GM18520 (cell line): ENCODE results near the gene AGBL4.
"Not testable (repeated sequence)": the region's sequence is repeated elsewhere in the genome, so short reads cannot be mapped to it uniquely, and the experiment has no call there.

Experiments used
- ATAC-seq: cut with Tn5 transposase; IDR thresholded peaks from one replicate; pipeline ENCODE4 v1.9.1; 2021; ENCODE audit not compliant: unreplicated experiment

The AGBL4 gene

DNA sequence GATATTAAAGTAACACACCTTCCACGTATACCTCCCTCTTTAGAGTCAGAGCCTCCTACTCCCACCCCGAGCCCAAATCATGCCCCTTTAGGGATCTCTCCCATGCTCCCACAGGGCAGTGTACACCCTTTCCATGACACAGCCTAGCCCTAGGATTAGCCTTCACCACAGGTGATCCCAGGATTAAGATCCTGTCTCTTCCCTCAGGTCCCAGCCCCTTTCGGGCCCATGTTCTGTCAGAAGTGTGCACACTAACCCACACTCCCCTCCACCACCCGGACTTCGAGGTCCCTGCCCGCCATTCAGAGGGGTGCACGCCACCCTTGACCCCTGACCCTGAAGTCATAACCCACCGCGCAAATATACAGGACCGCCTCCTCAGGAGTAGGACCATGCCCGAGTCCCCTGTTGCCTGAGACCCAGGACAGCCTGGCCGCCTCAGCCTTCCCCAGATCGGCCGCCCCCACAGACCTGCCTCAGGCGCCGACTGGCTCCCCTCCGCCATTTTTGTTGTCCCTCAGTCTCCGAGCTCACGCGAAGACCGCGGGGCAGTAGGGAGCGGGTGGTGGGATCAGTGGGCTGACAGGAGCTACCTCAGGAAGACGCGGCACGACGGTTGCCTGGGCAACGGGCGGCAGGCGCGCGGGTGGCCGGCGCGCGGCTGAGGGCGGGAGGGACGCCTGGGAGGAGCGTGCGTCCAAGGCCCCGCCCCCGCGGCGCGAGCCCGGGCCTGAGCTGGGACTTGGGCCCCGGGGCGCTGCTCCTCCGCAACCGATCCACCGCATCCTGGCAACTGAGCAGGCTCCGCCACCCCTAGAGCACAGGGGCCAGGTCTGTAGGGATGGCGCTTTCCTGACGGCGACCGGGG is at the start of gene AGBL4:
TSS of gene AGBL4 (minus strand) at position 663 of the 868 bp plus-strand sequence.
- no peak for ATAC-seq

DNA sequence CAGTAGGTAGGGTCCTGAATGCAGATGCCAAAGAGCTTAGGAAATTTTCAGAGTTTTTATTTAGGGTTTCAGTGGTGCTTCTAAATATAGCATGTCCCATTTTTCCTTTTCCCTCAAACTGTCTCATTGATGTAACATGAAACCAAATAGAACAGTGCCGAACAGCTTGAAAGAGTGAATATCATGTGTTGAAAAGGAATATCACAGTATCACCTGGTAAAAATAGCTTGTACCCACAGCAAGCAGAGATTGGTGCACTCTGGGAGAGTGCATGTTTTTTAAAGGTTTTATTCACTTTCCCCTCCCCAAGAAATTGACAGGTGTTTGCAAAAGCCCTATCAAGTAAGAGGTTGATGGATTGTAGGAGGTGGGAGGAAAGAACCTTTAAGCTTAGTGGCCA is 43.1 kb upstream of the AGBL4 start:
- no peak for ATAC-seq

DNA sequence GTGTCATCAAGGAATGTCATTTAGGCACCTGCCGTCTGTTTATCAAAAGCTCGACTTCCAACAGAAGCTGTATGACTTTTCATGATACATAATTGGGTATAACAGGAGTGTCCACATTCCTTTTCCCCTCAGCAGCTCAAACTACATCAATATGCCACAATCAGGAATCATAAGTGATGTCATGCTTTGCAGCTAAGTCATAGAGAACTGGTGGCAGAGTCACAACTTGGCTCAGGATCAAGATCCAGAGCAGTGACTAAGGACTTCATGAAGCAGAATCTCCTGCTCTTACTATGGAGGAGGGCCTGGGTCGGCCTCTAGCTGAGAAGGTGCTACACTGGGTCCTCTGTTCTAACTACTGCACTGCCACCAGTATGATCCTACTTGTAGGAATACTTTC is 36.5 kb upstream of the AGBL4 start:
- ATAC-seq: no peak

DNA sequence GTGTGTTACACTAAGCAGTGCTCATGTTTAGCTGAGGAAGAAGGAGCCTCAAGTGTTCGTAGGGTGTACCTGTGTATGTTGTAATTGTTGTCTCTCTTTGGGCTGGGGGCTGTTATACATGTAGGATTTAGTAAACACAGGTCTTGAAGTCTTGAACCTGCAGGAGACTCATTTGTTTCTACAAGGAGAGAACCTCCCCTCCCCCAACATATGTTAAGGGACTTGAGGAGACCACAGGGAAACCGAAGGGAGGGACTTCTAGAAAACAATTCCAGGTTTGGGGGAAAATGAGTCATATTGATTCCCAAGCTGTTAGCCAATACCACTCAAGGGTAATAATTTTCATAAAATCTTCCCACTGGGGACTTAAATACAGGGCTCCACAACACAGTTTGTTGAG is 25.0 kb upstream of the AGBL4 start:
- no peak for ATAC-seq

DNA sequence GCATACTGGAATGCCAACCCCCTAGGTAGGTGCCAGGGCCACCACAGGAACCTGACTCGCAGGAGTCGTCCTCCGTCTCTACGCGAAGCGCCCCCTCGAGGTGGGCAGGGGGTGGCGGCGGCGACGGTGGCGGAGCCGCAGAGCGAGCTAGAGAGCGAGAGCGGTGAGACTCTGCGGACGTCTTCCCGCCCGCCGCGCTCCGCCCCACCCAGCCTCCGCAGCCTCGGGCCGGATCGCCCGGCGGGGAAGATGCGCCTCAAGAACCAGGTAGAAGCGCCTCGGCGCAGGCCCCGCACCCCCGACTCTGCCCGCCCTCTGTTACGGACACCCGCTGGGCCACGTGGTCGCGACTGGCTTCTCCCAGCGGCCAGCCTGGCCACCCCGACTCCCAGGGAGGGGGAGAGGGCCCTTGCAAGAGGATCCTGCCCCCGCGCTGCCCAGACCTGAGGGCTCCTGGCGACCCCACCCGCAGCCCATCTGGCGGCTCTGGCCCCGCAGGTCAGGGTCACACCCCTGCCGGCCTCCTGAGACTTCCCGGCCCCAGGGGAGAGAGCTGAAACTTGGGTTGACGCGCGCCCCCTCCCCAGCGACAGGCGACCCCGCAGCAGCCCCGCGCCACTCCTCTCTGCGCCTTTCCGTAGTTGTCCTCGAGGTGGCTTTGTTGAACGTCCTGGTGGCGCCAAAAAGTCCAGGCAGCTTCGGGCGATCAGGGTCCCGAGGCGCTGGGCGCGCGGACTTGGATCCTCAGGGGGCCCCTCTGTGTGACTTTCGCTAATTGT is 24.4 kb upstream of the AGBL4 start:
- ATAC-seq: no peak

DNA sequence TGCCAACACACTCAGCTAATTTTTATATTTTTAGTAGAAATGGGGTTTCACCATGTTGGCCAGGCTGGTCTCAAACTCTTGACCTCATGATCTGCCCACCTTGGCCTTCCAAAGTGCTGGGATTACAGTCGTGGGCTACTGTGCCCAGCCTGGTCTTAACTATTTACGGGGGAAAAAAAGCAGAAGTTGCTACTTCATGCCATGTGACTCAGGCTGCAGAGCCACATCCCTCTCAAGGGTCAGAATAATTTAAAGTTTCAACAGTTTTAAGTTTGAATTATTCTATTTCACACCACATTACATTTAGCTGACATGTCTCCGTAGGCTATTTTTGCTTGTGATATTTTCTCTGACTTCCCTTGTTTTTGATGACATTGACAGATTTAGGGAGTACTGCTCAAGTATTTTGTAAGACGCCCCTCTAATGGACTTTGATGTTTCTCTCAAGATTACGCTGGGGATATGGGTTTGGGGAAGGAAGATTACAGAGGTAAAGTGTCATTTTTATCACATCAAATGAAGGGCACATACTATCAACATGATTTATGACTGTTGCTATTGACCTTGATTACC is 14.6 kb upstream of the AGBL4 start:
- ATAC-seq: no peak

DNA sequence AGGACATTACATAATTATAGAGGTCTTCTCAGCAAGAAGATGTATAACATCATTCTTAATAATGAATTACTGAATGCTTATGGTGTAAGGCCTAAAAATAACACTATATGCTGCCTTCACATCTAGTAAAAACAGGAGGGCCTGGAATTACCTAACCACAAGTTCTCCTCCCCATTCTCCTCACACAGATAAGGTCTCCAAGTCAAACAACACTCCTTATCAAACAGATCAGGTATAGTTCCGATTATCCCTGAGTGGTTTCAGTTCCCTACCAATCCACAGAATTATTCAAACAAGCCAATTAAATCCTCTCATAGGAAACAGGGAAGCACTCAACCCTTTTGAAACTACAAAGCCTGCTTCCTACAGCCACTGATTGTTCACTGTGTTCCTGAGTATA is 4.0 kb upstream of the AGBL4 start:
- ATAC-seq: no peak

DNA sequence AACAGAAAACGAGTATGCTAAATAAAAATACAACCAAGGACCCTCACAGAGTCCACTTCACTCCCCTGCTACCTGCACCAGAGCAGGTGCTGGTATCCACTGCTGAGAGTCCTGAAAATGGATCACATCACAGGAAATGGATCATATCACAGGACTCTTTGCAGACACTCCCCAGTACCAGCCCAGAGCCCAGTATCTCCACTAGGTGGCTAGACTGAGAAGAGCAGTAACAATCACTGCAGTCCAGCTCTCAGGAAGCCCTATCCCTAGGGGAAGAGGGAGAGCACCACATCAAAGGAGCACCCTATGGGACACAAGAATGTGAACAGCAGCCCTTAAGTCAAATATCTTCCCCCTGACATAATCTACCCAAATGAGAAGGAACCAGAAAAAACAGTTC is 28.0 kb downstream of the AGBL4 start:
- no peak for ATAC-seq

DNA sequence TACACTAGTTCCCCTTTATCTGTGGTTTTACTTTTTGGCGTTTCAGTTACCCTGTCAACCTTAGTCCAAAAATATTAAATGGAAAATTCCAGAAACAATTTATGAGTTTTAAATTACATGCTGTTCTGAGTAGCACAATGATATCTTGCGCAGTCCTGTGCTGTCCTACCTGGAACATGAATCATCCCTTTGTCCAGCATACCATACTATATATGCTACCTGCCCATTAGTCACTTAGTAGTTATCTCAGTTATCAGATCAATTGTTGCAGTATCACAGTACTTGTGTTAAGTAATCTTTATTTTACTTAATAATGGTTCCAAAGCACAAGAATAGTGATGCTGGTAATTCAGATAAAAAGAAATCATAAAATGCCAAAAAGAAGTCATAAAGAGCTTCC is 52.7 kb downstream of the AGBL4 start:
- no peak for ATAC-seq

DNA sequence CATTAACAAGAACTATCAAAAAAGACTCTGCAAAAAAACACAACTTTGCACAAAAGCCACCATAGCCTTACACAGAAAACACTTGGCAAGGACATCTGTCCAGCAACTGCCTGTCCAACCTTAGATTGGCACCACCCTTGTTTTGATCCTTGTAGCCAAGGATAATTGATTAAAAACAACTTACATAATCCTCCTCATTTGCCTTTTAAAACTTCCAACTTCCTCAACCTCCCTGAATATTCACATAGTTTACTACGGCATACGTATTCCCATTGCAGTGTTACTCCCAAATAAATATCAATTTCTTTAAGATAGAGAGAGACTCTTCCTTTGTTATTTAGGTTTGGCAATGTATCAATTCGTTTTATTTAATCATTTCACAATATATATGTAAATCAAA is 72.4 kb downstream of the AGBL4 start:
- no peak for ATAC-seq

DNA sequence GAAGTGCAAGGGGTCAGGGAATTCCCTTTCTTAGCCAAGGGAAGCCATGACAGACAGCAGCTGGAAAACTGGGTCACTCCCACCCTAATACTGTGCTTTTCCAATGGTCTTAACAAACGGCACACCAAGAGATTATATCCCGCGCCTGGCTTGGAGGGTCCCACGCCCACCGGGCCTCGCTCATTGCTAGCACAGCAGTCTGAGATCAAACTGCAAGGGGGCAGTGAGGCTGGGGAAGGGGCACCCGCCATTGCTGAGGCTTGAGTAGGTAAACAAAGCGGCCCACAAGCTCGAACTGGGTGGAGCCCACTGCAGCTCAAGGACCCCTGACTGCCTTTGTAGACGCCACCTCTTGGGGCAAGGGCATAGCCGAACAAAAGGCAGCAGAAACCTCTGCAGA is 108.5 kb downstream of the AGBL4 start:
- not testable (repeated sequence) for ATAC-seq

DNA sequence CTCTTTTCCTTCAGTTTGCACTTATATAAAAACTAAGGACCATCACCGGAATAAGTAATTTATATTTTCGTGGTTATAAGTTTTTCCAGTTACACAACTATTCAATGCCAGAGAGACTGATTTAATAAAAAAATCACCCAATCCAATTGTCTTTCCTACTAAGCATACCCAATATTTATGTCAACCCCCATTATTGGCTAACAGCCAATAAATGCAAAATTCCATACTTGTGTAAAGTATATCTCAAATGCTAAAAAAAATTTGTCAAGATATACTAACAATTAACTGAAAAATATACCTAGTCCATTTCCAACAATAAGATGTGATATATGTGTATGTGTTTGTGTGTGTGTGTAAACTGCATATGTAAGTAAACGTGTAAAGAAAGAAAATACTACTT is 117.4 kb downstream of the AGBL4 start:
- no peak for ATAC-seq

DNA sequence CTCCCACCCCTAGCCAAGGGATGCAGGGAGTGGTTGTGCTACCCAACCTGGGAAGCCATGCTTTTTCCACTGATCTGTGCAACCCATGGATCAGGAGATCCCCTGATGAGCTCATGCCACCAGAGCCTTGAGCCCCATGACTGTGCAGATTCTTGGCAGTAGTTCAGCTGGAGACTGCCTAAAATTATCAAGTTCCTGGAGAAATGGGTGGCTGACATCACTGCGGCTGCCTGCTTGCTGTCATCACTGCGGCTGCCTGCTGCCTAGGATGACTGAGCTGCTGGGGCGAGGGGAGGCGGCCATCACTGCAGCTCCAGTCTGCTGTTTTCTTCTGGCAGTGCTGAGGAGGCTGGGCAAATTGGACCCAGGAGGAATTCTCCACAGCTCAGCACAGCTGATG is 159.2 kb downstream of the AGBL4 start:
- ATAC-seq: no peak

DNA sequence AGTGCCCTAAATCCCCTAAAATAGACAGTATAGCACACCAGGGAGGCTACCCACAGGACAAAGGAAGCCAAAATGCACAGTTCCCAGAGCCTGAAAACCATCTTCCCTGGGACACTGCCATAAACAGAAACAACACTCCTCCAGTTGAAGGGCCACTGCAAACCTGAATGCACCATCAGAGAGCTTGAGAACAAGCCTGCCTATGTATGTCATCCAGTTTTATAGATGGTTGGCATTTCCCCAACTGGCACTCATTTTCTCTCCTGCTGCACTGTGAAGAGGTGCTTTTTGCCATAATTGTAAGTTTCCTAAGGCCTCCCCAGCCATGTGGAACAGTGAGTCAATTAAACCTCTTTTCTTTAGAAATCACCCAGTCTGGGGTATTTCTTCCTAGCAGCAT is 169.0 kb downstream of the AGBL4 start:
- ATAC-seq: no peak

DNA sequence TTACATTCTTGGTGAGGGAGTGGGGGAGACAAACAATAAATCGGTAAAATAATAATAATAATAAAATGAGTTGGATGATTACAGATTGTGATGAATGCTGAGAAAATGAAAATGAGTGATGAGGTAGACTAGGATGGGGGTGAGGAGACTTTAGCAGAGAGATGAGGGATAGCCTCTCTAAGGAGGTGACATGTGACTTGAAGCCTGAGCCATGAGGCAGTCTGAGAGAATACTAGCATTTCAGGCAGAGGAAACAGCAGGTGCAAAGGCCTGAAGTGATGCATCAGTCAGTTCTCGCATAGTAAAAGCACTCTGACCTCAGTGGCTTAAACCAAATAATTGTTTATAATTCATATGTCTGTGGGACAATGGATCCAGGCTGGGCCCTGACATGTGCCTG is 181.2 kb downstream of the AGBL4 start:
- no peak for ATAC-seq

DNA sequence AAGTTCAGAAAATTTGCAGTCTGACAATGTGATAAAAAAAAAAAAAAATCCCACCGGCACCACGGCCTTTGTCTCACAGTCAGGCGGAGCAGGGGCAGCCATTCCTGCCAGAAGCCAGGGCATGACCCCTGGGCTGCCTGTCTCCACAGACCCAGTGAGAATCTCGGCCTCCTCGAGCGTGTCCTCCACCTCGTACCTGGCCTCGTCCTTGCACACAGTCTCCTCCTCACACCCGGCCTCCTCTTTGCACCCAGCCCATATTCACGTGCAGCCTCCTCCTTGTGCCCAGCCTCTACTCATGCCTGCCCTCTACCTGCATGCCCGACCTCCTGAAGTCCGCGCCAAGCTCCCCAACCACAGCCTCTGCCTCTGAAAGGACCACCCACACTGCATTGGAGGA is 182.0 kb downstream of the AGBL4 start:
- ATAC-seq: no peak

DNA sequence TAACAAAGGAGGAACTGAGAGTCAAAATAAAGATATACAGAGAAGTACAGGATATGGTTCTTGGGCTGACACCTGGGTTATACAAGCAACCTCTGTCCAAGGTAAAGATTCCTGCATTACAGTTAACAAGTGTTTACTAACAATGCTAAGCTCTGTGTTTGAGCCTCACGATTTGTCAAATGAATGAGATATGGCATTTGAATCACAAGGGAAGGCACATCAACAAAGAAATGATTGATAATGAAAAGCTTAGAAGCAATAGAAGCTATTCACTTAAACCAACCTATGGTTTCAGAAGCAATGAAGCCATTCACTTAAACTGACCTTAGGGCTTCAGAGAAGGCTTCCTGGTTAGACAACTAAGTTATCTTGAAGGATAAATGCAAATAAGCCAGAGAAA is 199.5 kb downstream of the AGBL4 start:
- no peak for ATAC-seq

DNA sequence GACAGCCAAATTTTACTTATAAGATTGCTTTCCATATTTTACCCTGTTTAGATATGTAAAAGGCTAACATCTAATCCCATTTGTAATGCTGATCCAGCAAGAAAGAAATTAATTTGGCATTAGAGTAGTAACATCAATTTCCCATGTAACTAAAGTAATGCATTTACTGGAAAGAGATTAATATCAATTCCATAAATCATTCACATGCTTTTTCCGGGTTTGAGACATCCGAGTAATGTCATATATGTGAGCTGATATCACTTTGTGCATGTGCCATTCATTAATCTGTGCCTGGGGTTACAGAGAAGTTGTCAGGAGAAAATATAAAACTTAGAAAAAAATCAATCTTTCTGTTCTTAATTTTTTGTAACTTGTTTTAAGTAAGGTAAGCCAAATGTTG is 206.1 kb downstream of the AGBL4 start:
- ATAC-seq: no peak

DNA sequence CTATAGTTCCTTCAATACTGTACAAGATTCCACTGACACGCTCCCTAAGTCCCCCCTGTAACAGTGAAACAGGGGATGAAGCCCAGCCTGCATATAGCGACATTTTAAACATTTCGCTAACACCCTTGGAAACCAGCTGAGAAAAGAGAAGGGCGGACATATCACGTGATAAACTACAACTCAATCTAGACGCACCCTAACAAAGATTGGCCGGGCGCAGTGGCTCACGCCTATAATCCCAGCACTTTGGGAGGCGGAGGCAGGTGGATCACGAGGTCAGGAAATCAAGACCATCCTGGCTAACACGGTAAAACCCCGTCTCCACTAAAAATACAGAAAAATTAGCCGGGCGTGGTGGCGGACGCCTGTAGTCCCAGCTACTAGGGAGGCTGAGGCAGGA is 236.7 kb downstream of the AGBL4 start:
- ATAC-seq: not testable (repeated sequence)

DNA sequence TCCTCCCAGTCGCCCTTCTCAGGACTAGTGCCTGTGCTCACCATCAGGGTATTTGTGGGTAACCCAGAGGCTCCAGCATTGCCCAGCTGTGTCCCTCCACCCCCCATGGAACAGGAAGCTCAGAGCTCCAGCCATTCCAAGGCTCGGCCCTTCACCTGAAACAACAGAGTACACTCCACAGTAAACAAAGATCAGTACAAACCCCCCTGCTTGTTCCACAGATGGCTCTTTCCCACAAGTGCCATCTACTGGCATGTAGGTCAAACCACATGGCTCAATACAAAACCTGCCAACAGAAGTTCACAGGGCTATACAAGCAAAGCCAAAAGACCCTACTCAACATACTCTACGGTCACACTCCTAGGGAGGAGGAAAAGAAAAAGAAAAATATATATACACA is 258.7 kb downstream of the AGBL4 start:
- ATAC-seq: no peak

DNA sequence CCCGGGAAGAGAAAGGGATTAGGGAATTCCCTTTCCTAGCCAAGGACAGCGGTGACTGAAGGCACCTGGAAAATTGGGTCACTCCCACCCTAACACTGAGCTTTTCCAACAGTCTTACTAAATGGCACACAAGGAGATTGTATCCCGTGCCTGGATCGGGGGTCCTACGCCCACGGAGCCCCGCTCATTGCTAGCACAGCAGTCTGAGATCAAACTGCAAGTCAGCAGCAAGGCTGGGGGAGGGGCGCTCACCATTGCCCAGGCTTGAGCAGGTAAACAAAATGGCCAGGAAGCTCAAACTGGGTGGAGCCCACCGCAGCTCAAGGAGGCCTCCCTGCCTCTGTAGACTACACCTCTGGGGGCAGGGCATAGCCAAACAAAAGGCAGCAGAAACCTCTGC is 285.6 kb downstream of the AGBL4 start:
- ATAC-seq: not testable (repeated sequence)

DNA sequence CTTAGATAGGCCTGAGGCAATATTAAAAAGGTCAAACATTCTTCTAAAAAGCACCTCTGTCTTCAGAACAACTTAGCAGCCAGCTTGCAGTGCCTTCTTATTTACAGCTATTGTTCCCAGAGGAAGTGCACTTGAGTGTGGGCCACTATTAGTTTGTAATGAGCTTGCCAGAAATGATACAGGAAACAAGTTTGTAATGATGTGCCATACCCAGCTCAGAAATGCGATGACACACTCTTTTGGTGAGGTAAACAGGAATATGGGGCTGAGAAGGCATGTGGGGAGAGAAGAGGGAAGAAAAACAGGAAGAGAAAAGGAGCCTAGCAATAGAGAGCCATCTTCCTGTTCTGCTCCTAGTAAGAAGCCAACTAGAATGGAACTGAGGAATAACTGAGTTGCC is 295.4 kb downstream of the AGBL4 start:
- ATAC-seq: no peak
